GM15510 (cell line): Measurements from ENCODE around the gene C8G.

Experiments used
- POLR2A ChIP-seq: IDR thresholded peaks from 3 replicates; pipeline ENCODE4 v1.6.1; 2011; ENCODE audit warnings: borderline replicate concordance; ENCODE audit not compliant: insufficient read length; ENCODE audit errors: extremely low read depth

C8G gene

GRCh38 chr9:136961279-136962065 lies 16.4 kb downstream of the C8G start:
- no peak for TF ChIP-seq POLR2A

GRCh38 chr9:136962163-136962562 lies 17.1 kb downstream of the C8G start:
- no peak for TF ChIP-seq POLR2A

- TF ChIP-seq POLR2A = no peak
These were observed 17.7 kb downstream of the C8G start for GRCh38 chr9:136962701-136963248.

- no peak for TF ChIP-seq POLR2A
These were observed 18.3 kb downstream of the C8G start for GRCh38 chr9:136963341-136963740.

- no peak for TF ChIP-seq POLR2A
These were observed 18.7 kb downstream of the C8G start for GRCh38 chr9:136963751-136964150.

GRCh38 chr9:136964171-136964689 lies 19.2 kb downstream of the C8G start:
- TF ChIP-seq POLR2A = no peak

- TF ChIP-seq POLR2A = no peak
These were observed 19.9 kb downstream of the C8G start for GRCh38 chr9:136964833-136965422.

GRCh38 chr9:136965771-136966484 lies 20.9 kb downstream of the C8G start:
- TF ChIP-seq POLR2A = no peak

GRCh38 chr9:136968333-136969127 lies 23.5 kb downstream of the C8G start:
- no peak for TF ChIP-seq POLR2A

GRCh38 chr9:136969150-136969549 lies 24.1 kb downstream of the C8G start:
- no peak for TF ChIP-seq POLR2A

- no peak for TF ChIP-seq POLR2A
These were observed 24.7 kb downstream of the C8G start for GRCh38 chr9:136969774-136970173.

GRCh38 chr9:136970361-136970760 lies 25.3 kb downstream of the C8G start:
- no peak for TF ChIP-seq POLR2A

GRCh38 chr9:136971746-136972145 lies 26.7 kb downstream of the C8G start:
- no peak for TF ChIP-seq POLR2A

GRCh38 chr9:136972335-136972734 lies 27.3 kb downstream of the C8G start:
- no peak for TF ChIP-seq POLR2A
